ENCODE results near the gene PLEKHA5. TPM values are rescaled to one million over a fixed set of nuclear protein-coding genes. Genes with fewer than 3 reads are reported as not detected.

PLEKHA5 gene
- total and polyA plus RNA-seq, 2 donors from 2014 or later: 26.6 to 52.9 TPM

GRCh38 chr12:19115285-19115684, 14.2 kb upstream of the PLEKHA5 start:
- Histone ChIP-seq H3K9ac (ENCODE audit: low read length in 3 of 3) (no peak overlapping the region), H3K27ac (ENCODE audit: low read depth in 2 of 2, low read length in 2 of 2) (no peak overlapping the region), H3K9me3 (ENCODE audit: control insufficient read depth in 2 of 3, insufficient read depth in 1 of 3, low read length in 3 of 3) (no peaks in the 10 kb centered on the region), H3K4me3 (ENCODE audit: low read length in 3 of 3) (no peak overlapping the region), H3K27me3 (ENCODE audit: control insufficient read depth, insufficient read depth, low read length) (no peaks in the 10 kb centered on the region), H3K4me1 (ENCODE audit: control insufficient read depth in 2 of 3, insufficient read depth in 2 of 3, low read depth in 1 of 3, low read length in 3 of 3) (peaks cover 0 to 9% (median 0%) of the 10 kb centered on the region in 3 donors), H3K36me3 (ENCODE audit: control insufficient read depth in 2 of 3, insufficient read depth in 3 of 3, low read length in 3 of 3) (no peaks in the 10 kb centered on the region)
- DNase-seq (no peak), FAIRE-seq (no peak)
- intact Hi-C loops (cut with DNase I): no loop called here
- no peak for TF ChIP-seq CTCF (IDR thresholded peaks at IDR 0.05; ENCODE audit: borderline replicate concordance, extremely low read depth, insufficient read depth)

GRCh38 chr12:19119440-19119839, 10.1 kb upstream of the PLEKHA5 start:
- no peak overlapping the region for H3K27ac ChIP-seq (ENCODE audit: low read depth in 2 of 2, low read length in 2 of 2)
- FAIRE-seq: no peak

GRCh38 chr12:19120795-19121194, 8.7 kb upstream of the PLEKHA5 start:
- no peaks in the 10 kb centered on the region for H3K27me3 ChIP-seq (ENCODE audit: control insufficient read depth, insufficient read depth, low read length)
- H3K4me3 ChIP-seq (ENCODE audit: low read length in 3 of 3): no peak overlapping the region
- no peak for FAIRE-seq
- H3K4me1 ChIP-seq (ENCODE audit: control insufficient read depth in 2 of 3, insufficient read depth in 2 of 3, low read depth in 1 of 3, low read length in 3 of 3): peaks cover 0 to under 1% (median 0%) of the 10 kb centered on the region in 3 donors
- intact Hi-C loops (cut with DNase I): no loop called here
- H3K9me3 ChIP-seq (ENCODE audit: control insufficient read depth in 2 of 3, insufficient read depth in 1 of 3, low read length in 3 of 3): no peaks in the 10 kb centered on the region
- no peak overlapping the region for H3K27ac ChIP-seq (ENCODE audit: low read depth in 2 of 2, low read length in 2 of 2)
- H3K36me3 ChIP-seq (ENCODE audit: control insufficient read depth in 2 of 3, insufficient read depth in 3 of 3, low read length in 3 of 3): no peaks in the 10 kb centered on the region
- no peak for TF ChIP-seq CTCF (IDR thresholded peaks at IDR 0.05; ENCODE audit: borderline replicate concordance, extremely low read depth, insufficient read depth)
- no peak overlapping the region for H3K9ac ChIP-seq (ENCODE audit: low read length in 3 of 3)
- DNase-seq: no peak

More at GRCh38 chr12:19119440-19119839, 10.1 kb upstream of the PLEKHA5 start:
- H3K36me3 ChIP-seq (ENCODE audit: control insufficient read depth in 2 of 3, insufficient read depth in 3 of 3, low read length in 3 of 3): no peaks in the 10 kb centered on the region
- no peak for TF ChIP-seq CTCF (IDR thresholded peaks at IDR 0.05; ENCODE audit: borderline replicate concordance, extremely low read depth, insufficient read depth)
- H3K4me1 ChIP-seq (ENCODE audit: control insufficient read depth in 2 of 3, insufficient read depth in 2 of 3, low read depth in 1 of 3, low read length in 3 of 3): peaks cover 0 to 9% (median 0%) of the 10 kb centered on the region in 3 donors
- H3K9ac ChIP-seq (ENCODE audit: low read length in 3 of 3): no peak overlapping the region
- H3K9me3 ChIP-seq (ENCODE audit: control insufficient read depth in 2 of 3, insufficient read depth in 1 of 3, low read length in 3 of 3): no peaks in the 10 kb centered on the region
- DNase-seq: no peak
- H3K27me3 ChIP-seq (ENCODE audit: control insufficient read depth, insufficient read depth, low read length): no peaks in the 10 kb centered on the region
- H3K4me3 ChIP-seq (ENCODE audit: low read length in 3 of 3): no peak overlapping the region
- intact Hi-C loops (cut with DNase I): no loop called here

- FAIRE-seq: no peak
- no peak overlapping the region for H3K9ac ChIP-seq (ENCODE audit: low read length in 3 of 3)
- H3K27ac ChIP-seq (ENCODE audit: low read depth in 2 of 2, low read length in 2 of 2): no peak overlapping the region
- no peak for DNase-seq
- intact Hi-C loops (cut with DNase I): no loop called here
- H3K27me3 ChIP-seq (ENCODE audit: control insufficient read depth, insufficient read depth, low read length): no peaks in the 10 kb centered on the region
- no peak overlapping the region for H3K4me3 ChIP-seq (ENCODE audit: low read length in 3 of 3)
- TF ChIP-seq CTCF (IDR thresholded peaks at IDR 0.05; ENCODE audit: borderline replicate concordance, extremely low read depth, insufficient read depth): no peak
- H3K36me3 ChIP-seq (ENCODE audit: control insufficient read depth in 2 of 3, insufficient read depth in 3 of 3, low read length in 3 of 3): no peaks in the 10 kb centered on the region
- H3K9me3 ChIP-seq (ENCODE audit: control insufficient read depth in 2 of 3, insufficient read depth in 1 of 3, low read length in 3 of 3): no peaks in the 10 kb centered on the region
- no peaks in the 10 kb centered on the region for H3K4me1 ChIP-seq (ENCODE audit: control insufficient read depth in 2 of 3, insufficient read depth in 2 of 3, low read depth in 1 of 3, low read length in 3 of 3)
These were observed 8.0 kb upstream of the PLEKHA5 start for GRCh38 chr12:19121449-19122018.

All from kidney (tissue), 14 donors.